DOHH2 (cell line): ENCODE data around the gene SCAF11.

Experiments used
- H3F3A ChIP-seq: fragments of 200-600 bp; sonication (generic), shearing (Covaris generic); 2 replicates; pipeline ENCODE4 v1.6.0; 2016; ENCODE audit warnings: antibody characterized with exemption, mild to moderate bottlenecking; ENCODE audit not compliant: control insufficient read depth, insufficient read depth
- H3K27ac ChIP-seq: fragments of 200-600 bp; sonication (generic); 2 replicates; pipeline ENCODE4 v1.5.1; 2014; ENCODE audit warnings: low read depth, mild to moderate bottlenecking, low read length, moderate library complexity
- H3K27me3 ChIP-seq: fragments of 200-600 bp; sonication (generic); 2 replicates; pipeline ENCODE4 v1.6.1; 2014; ENCODE audit warnings: mild to moderate bottlenecking, low read length, mixed read lengths; ENCODE audit not compliant: control insufficient read depth
- H3K36me3 ChIP-seq: fragments of 200-600 bp; sonication (generic); 2 replicates; pipeline ENCODE4 v1.6.1; 2014; ENCODE audit warnings: mild to moderate bottlenecking, low read length, moderate library complexity, mixed read lengths; ENCODE audit not compliant: control insufficient read depth
- H3K4me1 ChIP-seq: fragments of 200-600 bp; sonication (generic); 2 replicates; pipeline ENCODE4 v1.6.1; 2014; ENCODE audit warnings: mild to moderate bottlenecking, low read length, mixed read lengths; ENCODE audit not compliant: control insufficient read depth
- H3K4me2 ChIP-seq: fragments of 200-600 bp; sonication (generic); 2 replicates; pipeline ENCODE4 v1.6.0; 2014; ENCODE audit warnings: mild to moderate bottlenecking, low read length, moderate library complexity
- H3K4me3 ChIP-seq: fragments of 200-600 bp; sonication (generic); 2 replicates; pipeline ENCODE4 v1.5.1; 2014; ENCODE audit warnings: mild to moderate bottlenecking, low read length, mixed read lengths
- H3K79me2 ChIP-seq: fragments of 200-600 bp; sonication (generic); 2 replicates; pipeline ENCODE4 v1.6.1; 2014; ENCODE audit warnings: mild to moderate bottlenecking, low read length, mixed read lengths; ENCODE audit not compliant: control insufficient read depth
- H3K9me2 ChIP-seq: fragments of 200-600 bp; sonication (generic); replicated peaks from 2 replicates; pipeline ENCODE4 v1.6.1; 2014; ENCODE audit warnings: mild to moderate bottlenecking, low read length, mixed read lengths; ENCODE audit not compliant: control insufficient read depth
- H3K9me3 ChIP-seq: fragments of 200-600 bp; sonication (generic); 2 replicates; pipeline ENCODE4 v1.6.1; 2014; ENCODE audit warnings: antibody characterized with exemption, low read length, mixed read lengths; ENCODE audit not compliant: control insufficient read depth, insufficient read depth
- H4K20me1 ChIP-seq: fragments of 200-600 bp; sonication (generic); 2 replicates; pipeline ENCODE4 v1.6.0; 2014; ENCODE audit warnings: low read depth, mild to moderate bottlenecking, antibody characterized with exemption, low read length, moderate library complexity; ENCODE audit not compliant: control insufficient read depth, insufficient read depth
- CTCF ChIP-seq: fragments of 200-600 bp; sonication (generic); IDR thresholded peaks from one replicate; pipeline ENCODE4 v1.5.1; 2014; ENCODE audit warnings: antibody characterized with exemption, mild to moderate bottlenecking, low read depth, low read length; ENCODE audit not compliant: poor library complexity, severe bottlenecking
- EZH2phosphoT487 ChIP-seq: fragments of 200-600 bp; sonication (generic); IDR thresholded peaks from 2 replicates; pipeline ENCODE4 v1.6.1; 2017; ENCODE audit warnings: borderline replicate concordance, mild to moderate bottlenecking, antibody characterized with exemption, low read length, moderate library complexity, mixed read lengths

The SCAF11 gene

GRCh38 chr12:45981075-45981837, 9.1 kb downstream of the SCAF11 start:
- Histone ChIP-seq H3K36me3 (peaks cover 53% of the 10 kb centered on the region), H3K79me2 (peaks cover 100% of the 10 kb centered on the region), H3K4me2 (no peak overlapping the region), H4K20me1 (peaks cover 48% of the 10 kb centered on the region), H3K4me1 (peaks cover 23% of the 10 kb centered on the region), H3K27me3 (no peaks in the 10 kb centered on the region), H3K9me2 (no peaks in the 10 kb centered on the region), H3K27ac (no peak overlapping the region), H3F3A (no peaks in the 10 kb centered on the region), H3K4me3 (no peak overlapping the region), H3K9me3 (no peaks in the 10 kb centered on the region)
- TF ChIP-seq CTCF = no peak
- TF ChIP-seq EZH2phosphoT487 = no peak

- peaks cover 17% of the 10 kb centered on the region for H3K4me1 ChIP-seq
Observed at GRCh38 chr12:45980540-45980939, 9.8 kb downstream of the SCAF11 start.

GRCh38 chr12:45978108-45978507, 12.3 kb downstream of the SCAF11 start:
- Histone ChIP-seq H3K4me3 (no peak overlapping the region), H3K27ac (no peak overlapping the region), H3F3A (no peaks in the 10 kb centered on the region; the same call in 1 of the 2 replicates), H3K79me2 (peaks cover 100% of the 10 kb centered on the region), H3K9me2 (no peaks in the 10 kb centered on the region), H3K4me1 (peaks cover 16% of the 10 kb centered on the region), H4K20me1 (peaks cover 27% of the 10 kb centered on the region), H3K27me3 (no peaks in the 10 kb centered on the region), H3K4me2 (no peak overlapping the region), H3K9me3 (no peaks in the 10 kb centered on the region), H3K36me3 (peaks cover 52% of the 10 kb centered on the region)
- no peak for TF ChIP-seq EZH2phosphoT487
- TF ChIP-seq CTCF = no peak

More at GRCh38 chr12:45980540-45980939, 9.8 kb downstream of the SCAF11 start:
- Histone ChIP-seq H3K79me2 (peaks cover 100% of the 10 kb centered on the region), H3F3A (no peaks in the 10 kb centered on the region), H3K9me2 (no peaks in the 10 kb centered on the region), H3K4me3 (no peak overlapping the region), H3K4me2 (no peak overlapping the region), H4K20me1 (peaks cover 41% of the 10 kb centered on the region), H3K36me3 (peaks cover 51% of the 10 kb centered on the region), H3K27me3 (no peaks in the 10 kb centered on the region), H3K9me3 (no peaks in the 10 kb centered on the region), H3K27ac (no peak overlapping the region)
- TF ChIP-seq EZH2phosphoT487 (no peak), CTCF (no peak)
